GM23338 (cell line): ENCODE data around the gene UGT2B11. TPM values are rescaled to one million over a fixed set of nuclear protein-coding genes. Genes with fewer than 3 reads are reported as not detected.
A peak's percentile ranks its signal among the peaks of the same experiment; 100 is the strongest.
"Not testable (repeated sequence)": the region's sequence is repeated elsewhere in the genome, so short reads cannot be mapped to it uniquely, and the experiment has no call there.

ENCODE experiments used
- ATAC-seq: fragments of 200-7000 bp; cut with Tn5 transposase; 3 replicates; pipeline ENCODE4 v1.9.1; 2020
- DNase-seq: peaks from one replicate; pipeline ENCODE4 v3.0.0-alpha.2; 2015; ENCODE audit warnings: low spot score
- H2AFZ ChIP-seq: fragments of 200-600 bp; sonication (generic); 2 replicates; pipeline ENCODE4 v1.8.0; 2016; ENCODE audit warnings: antibody characterized with exemption, mild to moderate bottlenecking, moderate library complexity
- H3F3A ChIP-seq: fragments of 200-600 bp; sonication (generic); replicated peaks from 2 replicates; pipeline ENCODE4 v1.8.0; 2017; ENCODE audit warnings: antibody characterized with exemption, mixed run types, low read depth
- H3K27ac ChIP-seq: fragments of 200-600 bp; sonication (generic); 2 replicates; pipeline ENCODE4 v1.6.1; 2016; ENCODE audit warnings: low read depth
- H3K27me3 ChIP-seq: fragments of 200-600 bp; sonication (generic); 2 replicates; pipeline ENCODE4 v1.8.0; 2016; ENCODE audit warnings: mild to moderate bottlenecking, mixed run types, moderate library complexity; ENCODE audit not compliant: insufficient read depth
- H3K36me3 ChIP-seq: fragments of 200-600 bp; sonication (generic); 2 replicates; pipeline ENCODE4 v1.8.0; 2016; ENCODE audit warnings: mild to moderate bottlenecking; ENCODE audit not compliant: insufficient read depth
- H3K4me1 ChIP-seq: fragments of 200-600 bp; sonication (generic); 2 replicates; pipeline ENCODE4 v1.8.0; 2016; ENCODE audit warnings: mild to moderate bottlenecking, moderate library complexity; ENCODE audit not compliant: insufficient read depth
- H3K4me2 ChIP-seq: fragments of 200-600 bp; sonication (generic); 2 replicates; pipeline ENCODE4 v1.7.1; 2017; ENCODE audit warnings: mixed run types
- H3K4me3 ChIP-seq: fragments of 200-600 bp; sonication (generic); 2 replicates; pipeline ENCODE4 v1.6.1; 2016; ENCODE audit warnings: mixed run types
- H3K79me2 ChIP-seq: fragments of 200-600 bp; sonication (generic); replicated peaks from 2 replicates; pipeline ENCODE4 v1.8.0; 2017; ENCODE audit warnings: mild to moderate bottlenecking; ENCODE audit not compliant: insufficient read depth
- H3K9me2 ChIP-seq: fragments of 200-600 bp; sonication (generic); 2 replicates; pipeline ENCODE4 v1.8.0; 2017; ENCODE audit not compliant: insufficient read depth
- H4K20me1 ChIP-seq: fragments of 200-600 bp; sonication (generic); replicated peaks from 2 replicates; pipeline ENCODE4 v1.8.0; 2017; ENCODE audit warnings: mild to moderate bottlenecking; ENCODE audit not compliant: insufficient read depth
- H3K27ac Mint-ChIP-seq: 2 replicates; pipeline ENCODE4 v1.8.0; 2020; ENCODE audit warnings: inconsistent platforms, mild to moderate bottlenecking, moderate library complexity, mixed read lengths
- H3K27me3 Mint-ChIP-seq: 3 replicates; pipeline ENCODE4 v1.8.0; 2022; ENCODE audit warnings: low read depth, mild to moderate bottlenecking, moderate library complexity, mixed read lengths, inconsistent platforms; ENCODE audit not compliant: insufficient read depth, poor library complexity
- H3K36me3 Mint-ChIP-seq: 3 replicates; pipeline ENCODE4 v1.8.0; 2021; ENCODE audit warnings: low read depth, mild to moderate bottlenecking, inconsistent platforms, moderate library complexity, mixed read lengths
- H3K4me1 Mint-ChIP-seq: 3 replicates; pipeline ENCODE4 v1.8.0; 2020; ENCODE audit warnings: mild to moderate bottlenecking, inconsistent platforms, mixed read lengths
- H3K4me3 Mint-ChIP-seq: 3 replicates; pipeline ENCODE4 v1.8.0; 2021; ENCODE audit warnings: moderate library complexity, mild to moderate bottlenecking, inconsistent platforms, mixed read lengths
- H3K9me3 Mint-ChIP-seq: 3 replicates; pipeline ENCODE4 v1.8.0; 2020; ENCODE audit warnings: moderate library complexity, mild to moderate bottlenecking, inconsistent platforms, mixed read lengths
- EZH2 ChIP-seq: fragments of 200-600 bp; sonication (generic); IDR thresholded peaks from one replicate; pipeline ENCODE4 v1.8.0; 2017; ENCODE audit warnings: antibody characterized with exemption, mild to moderate bottlenecking, low read depth; ENCODE audit not compliant: unreplicated experiment
- EZH2phosphoT487 ChIP-seq: fragments of 200-600 bp; sonication (generic); IDR thresholded peaks from one replicate; pipeline ENCODE4 v1.8.1; 2018; ENCODE audit warnings: antibody characterized with exemption; ENCODE audit not compliant: unreplicated experiment
- NANOG ChIP-seq: IDR thresholded peaks from 2 replicates; pipeline ENCODE4 v1.6.1; 2016; ENCODE audit warnings: antibody characterized with exemption, borderline replicate concordance
- POLR2AphosphoS5 ChIP-seq: IDR thresholded peaks from 2 replicates; pipeline ENCODE4 v1.6.1; 2016; ENCODE audit warnings: antibody characterized with exemption, low read depth
- ZNF114 ChIP-seq: fragments of 250-450 bp; sonication (Bioruptor Pico); IDR thresholded peaks from 2 replicates; pipeline ENCODE4 v1.5.0; 2020; ENCODE audit warnings: mild to moderate bottlenecking, moderate library complexity
- ZNF331 ChIP-seq: fragments of 250-450 bp; sonication (Bioruptor Pico); IDR thresholded peaks from 2 replicates; pipeline ENCODE4 v1.5.0; 2020; ENCODE audit warnings: low read depth, mild to moderate bottlenecking, moderate library complexity
- long read RNA-seq: library from polyadenylated mRNA; unstranded; transcript quantifications from one replicate; pipeline ENCODE4 v2.0.0, GENCODE V29; 2020; ENCODE audit not compliant: unreplicated experiment
- polyA plus RNA-seq: library from polyadenylated mRNA; unstranded; fragments of >200 nt; fragmentation: Nextera tagmentation; extraction: Ambion mirVana; gene quantifications from 2 replicates; pipeline ENCODE4 v1.2.1, GENCODE V29; 2016
- total RNA-seq: library from RNA; depleted of rRNA; stranded (reverse); fragments of >200 nt; shearing (Covaris generic); gene quantifications from 2 replicates; pipeline ENCODE4 v1.2.3, GENCODE V29; 2014; rRNA removed
- TF ChIP-seq, protein P1 (sequence below), 2 experiments: fragments of 200-600 bp in 1 of 2; sonication (generic) in 1 of 2; conservative IDR thresholded peaks; 2 replicates each; pipeline versions ENCODE4 v1.5.1 to v1.6.1; 2016 to 2017; ENCODE audit warnings: antibody characterized with exemption in 2 of 2, low read depth in 2 of 2, mild to moderate bottlenecking in 2 of 2, moderate library complexity in 1 of 2
- TF ChIP-seq, protein P2 (sequence below): IDR thresholded peaks from 2 replicates; pipeline ENCODE4 v1.6.1; 2016; ENCODE audit warnings: antibody characterized with exemption
- TF ChIP-seq, protein P3 (sequence below): fragments of 250-450 bp; sonication (Bioruptor Pico); IDR thresholded peaks from 2 replicates; pipeline ENCODE4 v1.5.0; 2020; ENCODE audit warnings: mild to moderate bottlenecking, moderate library complexity

UGT2B11 gene
- total RNA-seq (not detected in 2 replicates), polyA plus RNA-seq (not detected in 2 replicates)
- long read RNA-seq: 0 reads

- no peaks in the 10 kb centered on the region for H3K36me3 Mint-ChIP-seq
- no peaks in the 10 kb centered on the region for H3K9me3 Mint-ChIP-seq
- Histone ChIP-seq H4K20me1 (no peaks in the 10 kb centered on the region), H3F3A (no peaks in the 10 kb centered on the region), H2AFZ (no peak within 1 kb of the TSS), H3K79me2 (no peaks in the 10 kb centered on the region), H3K27ac (no peak within 1 kb of the TSS), H3K4me1 (no peaks in the 10 kb centered on the region), H3K9me2 (no peaks in the 10 kb centered on the region), H3K4me3 (no peak within 1 kb of the TSS), H3K4me2 (no peak within 1 kb of the TSS), H3K36me3 (no peaks in the 10 kb centered on the region), H3K27me3 (no peaks in the 10 kb centered on the region)
- H3K27me3 Mint-ChIP-seq: peaks cover 1% of the 10 kb centered on the region
- no peak for ATAC-seq
- TF ChIP-seq, protein P1, sequence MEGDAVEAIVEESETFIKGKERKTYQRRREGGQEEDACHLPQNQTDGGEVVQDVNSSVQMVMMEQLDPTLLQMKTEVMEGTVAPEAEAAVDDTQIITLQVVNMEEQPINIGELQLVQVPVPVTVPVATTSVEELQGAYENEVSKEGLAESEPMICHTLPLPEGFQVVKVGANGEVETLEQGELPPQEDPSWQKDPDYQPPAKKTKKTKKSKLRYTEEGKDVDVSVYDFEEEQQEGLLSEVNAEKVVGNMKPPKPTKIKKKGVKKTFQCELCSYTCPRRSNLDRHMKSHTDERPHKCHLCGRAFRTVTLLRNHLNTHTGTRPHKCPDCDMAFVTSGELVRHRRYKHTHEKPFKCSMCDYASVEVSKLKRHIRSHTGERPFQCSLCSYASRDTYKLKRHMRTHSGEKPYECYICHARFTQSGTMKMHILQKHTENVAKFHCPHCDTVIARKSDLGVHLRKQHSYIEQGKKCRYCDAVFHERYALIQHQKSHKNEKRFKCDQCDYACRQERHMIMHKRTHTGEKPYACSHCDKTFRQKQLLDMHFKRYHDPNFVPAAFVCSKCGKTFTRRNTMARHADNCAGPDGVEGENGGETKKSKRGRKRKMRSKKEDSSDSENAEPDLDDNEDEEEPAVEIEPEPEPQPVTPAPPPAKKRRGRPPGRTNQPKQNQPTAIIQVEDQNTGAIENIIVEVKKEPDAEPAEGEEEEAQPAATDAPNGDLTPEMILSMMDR (conservative IDR thresholded peaks at IDR 0.05; ENCODE audit: low read depth in 2 of 2): no peak
- no peak for TF ChIP-seq POLR2AphosphoS5
- no peak for TF ChIP-seq EZH2phosphoT487
- TF ChIP-seq, protein P2, sequence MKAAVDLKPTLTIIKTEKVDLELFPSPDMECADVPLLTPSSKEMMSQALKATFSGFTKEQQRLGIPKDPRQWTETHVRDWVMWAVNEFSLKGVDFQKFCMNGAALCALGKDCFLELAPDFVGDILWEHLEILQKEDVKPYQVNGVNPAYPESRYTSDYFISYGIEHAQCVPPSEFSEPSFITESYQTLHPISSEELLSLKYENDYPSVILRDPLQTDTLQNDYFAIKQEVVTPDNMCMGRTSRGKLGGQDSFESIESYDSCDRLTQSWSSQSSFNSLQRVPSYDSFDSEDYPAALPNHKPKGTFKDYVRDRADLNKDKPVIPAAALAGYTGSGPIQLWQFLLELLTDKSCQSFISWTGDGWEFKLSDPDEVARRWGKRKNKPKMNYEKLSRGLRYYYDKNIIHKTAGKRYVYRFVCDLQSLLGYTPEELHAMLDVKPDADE: no peak
- TF ChIP-seq ZNF114 (CRISPR knock-in tag): no peak
- TF ChIP-seq, protein P3, sequence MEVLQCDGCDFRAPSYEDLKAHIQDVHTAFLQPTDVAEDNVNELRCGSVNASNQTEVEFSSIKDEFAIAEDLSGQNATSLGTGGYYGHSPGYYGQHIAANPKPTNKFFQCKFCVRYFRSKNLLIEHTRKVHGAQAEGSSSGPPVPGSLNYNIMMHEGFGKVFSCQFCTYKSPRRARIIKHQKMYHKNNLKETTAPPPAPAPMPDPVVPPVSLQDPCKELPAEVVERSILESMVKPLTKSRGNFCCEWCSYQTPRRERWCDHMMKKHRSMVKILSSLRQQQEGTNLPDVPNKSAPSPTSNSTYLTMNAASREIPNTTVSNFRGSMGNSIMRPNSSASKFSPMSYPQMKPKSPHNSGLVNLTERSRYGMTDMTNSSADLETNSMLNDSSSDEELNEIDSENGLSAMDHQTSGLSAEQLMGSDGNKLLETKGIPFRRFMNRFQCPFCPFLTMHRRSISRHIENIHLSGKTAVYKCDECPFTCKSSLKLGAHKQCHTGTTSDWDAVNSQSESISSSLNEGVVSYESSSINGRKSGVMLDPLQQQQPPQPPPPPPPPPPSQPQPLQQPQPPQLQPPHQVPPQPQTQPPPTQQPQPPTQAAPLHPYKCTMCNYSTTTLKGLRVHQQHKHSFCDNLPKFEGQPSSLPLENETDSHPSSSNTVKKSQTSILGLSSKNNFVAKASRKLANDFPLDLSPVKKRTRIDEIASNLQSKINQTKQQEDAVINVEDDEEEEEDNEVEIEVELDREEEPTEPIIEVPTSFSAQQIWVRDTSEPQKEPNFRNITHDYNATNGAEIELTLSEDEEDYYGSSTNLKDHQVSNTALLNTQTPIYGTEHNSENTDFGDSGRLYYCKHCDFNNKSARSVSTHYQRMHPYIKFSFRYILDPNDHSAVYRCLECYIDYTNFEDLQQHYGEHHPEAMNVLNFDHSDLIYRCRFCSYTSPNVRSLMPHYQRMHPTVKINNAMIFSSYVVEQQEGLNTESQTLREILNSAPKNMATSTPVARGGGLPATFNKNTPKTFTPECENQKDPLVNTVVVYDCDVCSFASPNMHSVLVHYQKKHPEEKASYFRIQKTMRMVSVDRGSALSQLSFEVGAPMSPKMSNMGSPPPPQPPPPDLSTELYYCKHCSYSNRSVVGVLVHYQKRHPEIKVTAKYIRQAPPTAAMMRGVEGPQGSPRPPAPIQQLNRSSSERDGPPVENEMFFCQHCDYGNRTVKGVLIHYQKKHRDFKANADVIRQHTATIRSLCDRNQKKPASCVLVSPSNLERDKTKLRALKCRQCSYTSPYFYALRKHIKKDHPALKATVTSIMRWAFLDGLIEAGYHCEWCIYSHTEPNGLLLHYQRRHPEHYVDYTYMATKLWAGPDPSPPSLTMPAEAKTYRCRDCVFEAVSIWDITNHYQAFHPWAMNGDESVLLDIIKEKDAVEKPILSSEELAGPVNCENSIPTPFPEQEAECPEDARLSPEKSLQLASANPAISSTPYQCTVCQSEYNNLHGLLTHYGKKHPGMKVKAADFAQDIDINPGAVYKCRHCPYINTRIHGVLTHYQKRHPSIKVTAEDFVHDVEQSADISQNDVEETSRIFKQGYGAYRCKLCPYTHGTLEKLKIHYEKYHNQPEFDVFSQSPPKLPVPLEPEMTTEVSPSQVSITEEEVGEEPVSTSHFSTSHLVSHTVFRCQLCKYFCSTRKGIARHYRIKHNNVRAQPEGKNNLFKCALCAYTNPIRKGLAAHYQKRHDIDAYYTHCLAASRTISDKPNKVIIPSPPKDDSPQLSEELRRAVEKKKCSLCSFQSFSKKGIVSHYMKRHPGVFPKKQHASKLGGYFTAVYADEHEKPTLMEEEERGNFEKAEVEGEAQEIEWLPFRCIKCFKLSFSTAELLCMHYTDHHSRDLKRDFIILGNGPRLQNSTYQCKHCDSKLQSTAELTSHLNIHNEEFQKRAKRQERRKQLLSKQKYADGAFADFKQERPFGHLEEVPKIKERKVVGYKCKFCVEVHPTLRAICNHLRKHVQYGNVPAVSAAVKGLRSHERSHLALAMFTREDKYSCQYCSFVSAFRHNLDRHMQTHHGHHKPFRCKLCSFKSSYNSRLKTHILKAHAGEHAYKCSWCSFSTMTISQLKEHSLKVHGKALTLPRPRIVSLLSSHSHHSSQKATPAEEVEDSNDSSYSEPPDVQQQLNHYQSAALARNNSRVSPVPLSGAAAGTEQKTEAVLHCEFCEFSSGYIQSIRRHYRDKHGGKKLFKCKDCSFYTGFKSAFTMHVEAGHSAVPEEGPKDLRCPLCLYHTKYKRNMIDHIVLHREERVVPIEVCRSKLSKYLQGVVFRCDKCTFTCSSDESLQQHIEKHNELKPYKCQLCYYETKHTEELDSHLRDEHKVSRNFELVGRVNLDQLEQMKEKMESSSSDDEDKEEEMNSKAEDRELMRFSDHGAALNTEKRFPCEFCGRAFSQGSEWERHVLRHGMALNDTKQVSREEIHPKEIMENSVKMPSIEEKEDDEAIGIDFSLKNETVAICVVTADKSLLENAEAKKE (CRISPR knock-in tag): no peak
- no peak for TF ChIP-seq ZNF331 (CRISPR knock-in tag)
- no peak for TF ChIP-seq NANOG
- no peak for TF ChIP-seq EZH2
- H3K4me3 Mint-ChIP-seq: no peak within 1 kb of the TSS
- DNase-seq: no peak
- H3K27ac Mint-ChIP-seq: no peak within 1 kb of the TSS
- peaks cover 10% of the 10 kb centered on the region for H3K4me1 Mint-ChIP-seq
Measured at GRCh38 chr4:69214716-69215115, at the start of gene UGT2B11. Gene UGT2B11 (minus strand): TSS chr4:69214748. CDS start chr4:69214722, 26 bp downstream.

GRCh38 chr4:69253147-69253772 lies 38.7 kb upstream of the UGT2B11 start:
- H3K4me3 Mint-ChIP-seq, H3K9me2 ChIP-seq, H3K4me2 ChIP-seq, H3K27me3 ChIP-seq, H3K4me1 Mint-ChIP-seq, H3K36me3 ChIP-seq, H3K79me2 ChIP-seq, DNase-seq, H3K27ac ChIP-seq, H3K4me1 ChIP-seq, H3K4me3 ChIP-seq, H3K9me3 Mint-ChIP-seq, H3K27me3 Mint-ChIP-seq, H4K20me1 ChIP-seq, H3K36me3 Mint-ChIP-seq, H3K27ac Mint-ChIP-seq, H3F3A ChIP-seq, ATAC-seq: not testable (repeated sequence)
- H2AFZ ChIP-seq: peak overlapping the region; percentile 72; the same call in 1 of the 2 replicates
